DMS114 treated with DMSO at 0.1 percent for 48 hours (cell line): ENCODE results near the gene MASTL.

ENCODE experiments used
- DNase-seq: peaks from one replicate; lab custom pipeline; 2025; ENCODE audit not compliant: unreplicated experiment; lab: John Stamatoyannopoulos, UW

The MASTL gene

DNA sequence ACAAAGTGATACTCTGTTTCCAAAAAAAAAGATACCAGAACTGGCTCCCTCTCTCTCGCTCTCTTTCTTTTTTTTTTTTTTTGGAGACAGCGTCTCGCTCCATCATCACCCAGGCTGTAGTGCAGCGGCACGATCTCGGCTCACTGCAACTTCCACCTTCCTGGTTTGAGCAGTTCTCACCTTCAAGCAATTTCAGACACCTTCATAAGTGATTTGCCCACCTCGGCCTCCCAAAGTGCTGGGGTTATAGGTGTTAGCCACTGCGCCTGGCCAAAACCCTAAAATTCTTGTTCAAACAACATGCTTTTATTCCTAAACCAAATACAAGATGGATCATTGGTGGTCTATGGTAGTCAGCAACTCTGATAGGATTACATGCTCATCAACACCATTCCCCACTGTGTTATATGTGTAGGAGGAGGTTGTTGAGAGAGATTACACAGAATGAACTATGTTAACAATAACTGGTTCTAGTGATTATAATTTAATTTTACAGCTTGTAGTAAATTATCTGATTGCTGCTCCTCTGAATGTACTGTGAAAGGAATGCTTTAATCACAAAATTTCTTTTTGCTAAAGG lies 69.9 kb downstream of the MASTL start:
- no peak for DNase-seq

DNA sequence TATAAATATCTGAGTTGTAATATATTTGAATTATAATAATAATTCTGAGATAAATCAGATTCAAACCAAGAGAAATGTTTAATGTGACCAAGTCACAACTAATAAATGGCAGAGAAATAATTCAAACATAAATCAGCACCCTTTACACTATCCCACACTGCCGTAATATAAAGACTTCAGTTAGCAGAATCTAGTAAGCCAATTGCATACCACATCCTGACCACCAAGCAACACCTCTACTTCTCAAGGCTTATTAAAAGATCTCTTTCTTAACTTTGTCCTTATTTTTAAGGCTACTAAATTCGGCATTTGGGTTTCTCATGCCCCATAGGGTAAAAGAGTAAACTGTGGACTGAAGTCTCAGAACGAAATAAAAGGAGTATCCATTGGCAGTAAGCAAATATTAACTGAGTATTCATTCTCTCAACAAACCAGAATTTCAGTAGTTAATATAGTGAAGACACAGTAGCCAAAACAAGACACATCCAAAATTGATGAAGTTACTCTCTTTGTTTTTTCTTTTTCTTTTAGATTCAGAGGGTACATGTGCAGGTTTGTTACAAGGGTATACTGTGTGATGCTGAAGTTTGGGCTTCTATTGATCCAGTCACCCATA lies 70.6 kb downstream of the MASTL start:
- DNase-seq, result no peak

GRCh38 chr10:27230022-27230421 lies 74.9 kb downstream of the MASTL start:
- no peak for DNase-seq

- no peak for DNase-seq
These were observed 80.6 kb downstream of the MASTL start for GRCh38 chr10:27235706-27236105.
